ENCODE data around the gene CAD.

The CAD gene

GRCh38 chr2:27245626-27246025 lies 28.5 kb downstream of the CAD start:
- no peak for ATAC-seq (ENCODE audit: low read depth)
- no peak for DNase-seq (ENCODE audit: low spot score in 2 of 2)
- no peak overlapping the region for H3K4me3 Mint-ChIP-seq
- no peak overlapping the region for H3K27ac Mint-ChIP-seq
- peaks cover 3% of the 10 kb centered on the region for H3K4me1 Mint-ChIP-seq
- no peaks in the 10 kb centered on the region for H3K9me3 Mint-ChIP-seq
- peaks cover 10% of the 10 kb centered on the region for H3K36me3 Mint-ChIP-seq
- peaks cover 7% of the 10 kb centered on the region for H3K27me3 Mint-ChIP-seq

GRCh38 chr2:27247893-27248292 lies 30.7 kb downstream of the CAD start:
- Mint-ChIP-seq H3K27me3 (peaks cover 10% of the 10 kb centered on the region), H3K9me3 (no peaks in the 10 kb centered on the region), H3K27ac (no peak overlapping the region), H3K4me1 (peaks cover 6% of the 10 kb centered on the region), H3K36me3 (peaks cover 6% of the 10 kb centered on the region), H3K4me3 (no peak overlapping the region)
- DNase-seq (ENCODE audit: low spot score in 2 of 2) = no peak
- no peak for ATAC-seq (ENCODE audit: low read depth)

- ATAC-seq (ENCODE audit: low read depth) (no peak), DNase-seq (ENCODE audit: low spot score in 2 of 2) (no peak)
- Mint-ChIP-seq H3K4me3 (no peak overlapping the region), H3K4me1 (peaks cover 6% of the 10 kb centered on the region), H3K27me3 (peaks cover 12% of the 10 kb centered on the region), H3K9me3 (no peaks in the 10 kb centered on the region), H3K27ac (no peak overlapping the region), H3K36me3 (no peaks in the 10 kb centered on the region)
Observed at GRCh38 chr2:27249159-27249890, 32.2 kb downstream of the CAD start.

- Mint-ChIP-seq H3K27me3 (peaks cover 19% of the 10 kb centered on the region), H3K4me1 (peaks cover 6% of the 10 kb centered on the region), H3K27ac (no peak overlapping the region), H3K36me3 (no peaks in the 10 kb centered on the region), H3K4me3 (no peak overlapping the region), H3K9me3 (no peaks in the 10 kb centered on the region)
- DNase-seq (ENCODE audit: low spot score in 2 of 2) (peak; percentile 23 to 41), ATAC-seq (ENCODE audit: low read depth) (peak; percentile 69)
Observed at GRCh38 chr2:27249891-27250651, 32.9 kb downstream of the CAD start.

GRCh38 chr2:27250652-27251379 lies 33.6 kb downstream of the CAD start:
- Mint-ChIP-seq H3K27ac (no peak overlapping the region), H3K4me1 (peaks cover 6% of the 10 kb centered on the region), H3K27me3 (peaks cover 23% of the 10 kb centered on the region), H3K36me3 (no peaks in the 10 kb centered on the region), H3K9me3 (no peaks in the 10 kb centered on the region), H3K4me3 (no peak overlapping the region)
- ATAC-seq (ENCODE audit: low read depth) (no peak), DNase-seq (ENCODE audit: low spot score in 2 of 2) (no peak)

GRCh38 chr2:27251766-27252165 lies 34.6 kb downstream of the CAD start:
- H3K9me3 Mint-ChIP-seq = no peaks in the 10 kb centered on the region
- ATAC-seq (ENCODE audit: low read depth) (no peak), DNase-seq (ENCODE audit: low spot score in 2 of 2) (no peak)
- peaks cover 30% of the 10 kb centered on the region for H3K27me3 Mint-ChIP-seq
- peaks cover 6% of the 10 kb centered on the region for H3K4me1 Mint-ChIP-seq
- no peak overlapping the region for H3K4me3 Mint-ChIP-seq
- no peaks in the 10 kb centered on the region for H3K36me3 Mint-ChIP-seq
- H3K27ac Mint-ChIP-seq = no peak overlapping the region

GRCh38 chr2:27255187-27255586 lies 38.0 kb downstream of the CAD start:
- DNase-seq (ENCODE audit: low spot score in 2 of 2) = no peak
- no peak for ATAC-seq (ENCODE audit: low read depth)
- H3K27me3 Mint-ChIP-seq = peaks cover 42% of the 10 kb centered on the region

GRCh38 chr2:27255660-27256059 lies 38.5 kb downstream of the CAD start:
- H3K9me3 Mint-ChIP-seq = no peaks in the 10 kb centered on the region
- peaks cover 42% of the 10 kb centered on the region for H3K27me3 Mint-ChIP-seq
- no peak overlapping the region for H3K4me3 Mint-ChIP-seq
- DNase-seq (ENCODE audit: low spot score in 2 of 2) (no peak), ATAC-seq (ENCODE audit: low read depth) (no peak)
- no peak overlapping the region for H3K27ac Mint-ChIP-seq
- no peaks in the 10 kb centered on the region for H3K36me3 Mint-ChIP-seq
- H3K4me1 Mint-ChIP-seq = peaks cover 3% of the 10 kb centered on the region

More at GRCh38 chr2:27255187-27255586, 38.0 kb downstream of the CAD start:
- H3K36me3 Mint-ChIP-seq = no peaks in the 10 kb centered on the region
- peaks cover 6% of the 10 kb centered on the region for H3K4me1 Mint-ChIP-seq
- no peaks in the 10 kb centered on the region for H3K9me3 Mint-ChIP-seq
- H3K4me3 Mint-ChIP-seq = no peak overlapping the region
- no peak overlapping the region for H3K27ac Mint-ChIP-seq

- peaks cover 51% of the 10 kb centered on the region for H3K27me3 Mint-ChIP-seq
- no peak overlapping the region for H3K27ac Mint-ChIP-seq
- no peaks in the 10 kb centered on the region for H3K36me3 Mint-ChIP-seq
- peaks cover 8% of the 10 kb centered on the region for H3K4me1 Mint-ChIP-seq
- H3K4me3 Mint-ChIP-seq = no peak overlapping the region
- no peaks in the 10 kb centered on the region for H3K9me3 Mint-ChIP-seq
- no peak for ATAC-seq (ENCODE audit: low read depth)
- DNase-seq (ENCODE audit: low spot score in 2 of 2) = no peak
Observed at GRCh38 chr2:27256855-27257454, 39.8 kb downstream of the CAD start.

GRCh38 chr2:27258051-27258450 lies 40.9 kb downstream of the CAD start:
- Mint-ChIP-seq H3K27ac (no peak overlapping the region), H3K4me3 (no peak overlapping the region), H3K36me3 (no peaks in the 10 kb centered on the region), H3K27me3 (peaks cover 51% of the 10 kb centered on the region), H3K9me3 (no peaks in the 10 kb centered on the region), H3K4me1 (peaks cover 8% of the 10 kb centered on the region)
- no peak for DNase-seq (ENCODE audit: low spot score in 2 of 2)
- no peak for ATAC-seq (ENCODE audit: low read depth)

GRCh38 chr2:27261241-27261925 lies 44.2 kb downstream of the CAD start:
- H3K9me3 Mint-ChIP-seq = no peaks in the 10 kb centered on the region
- peaks cover 18% of the 10 kb centered on the region for H3K4me1 Mint-ChIP-seq
- peak overlapping the region; percentile 75 for H3K4me3 Mint-ChIP-seq
- ATAC-seq (ENCODE audit: low read depth) = no peak
- H3K27me3 Mint-ChIP-seq = peaks cover 44% of the 10 kb centered on the region
- H3K36me3 Mint-ChIP-seq = no peaks in the 10 kb centered on the region
- DNase-seq (ENCODE audit: low spot score in 2 of 2) = no peak
- H3K27ac Mint-ChIP-seq = peak overlapping the region; percentile 20

GRCh38 chr2:27261926-27262298 lies 44.7 kb downstream of the CAD start:
- Mint-ChIP-seq H3K27me3 (peaks cover 39% of the 10 kb centered on the region), H3K27ac (peak overlapping the region; percentile 20), H3K4me3 (peak overlapping the region; percentile 75)

GRCh38 chr2:27262379-27263286 lies 45.5 kb downstream of the CAD start, which contains the start of gene SLC30A3:
Gene SLC30A3, minus strand, starts transcription at chr2:27263047. Its CDS starts 141 bp downstream, at chr2:27262906.
- no peaks in the 10 kb centered on the region for H3K9me3 Mint-ChIP-seq
- peak; percentile 41 to 52 for DNase-seq (ENCODE audit: low spot score in 2 of 2)
- H3K27ac Mint-ChIP-seq = no peak within 1 kb of the TSS
- H3K27me3 Mint-ChIP-seq = peaks cover 35% of the 10 kb centered on the region
- ATAC-seq (ENCODE audit: low read depth) = peak; percentile 60
- H3K4me3 Mint-ChIP-seq = peak within 1 kb of the TSS; percentile 92
- H3K36me3 Mint-ChIP-seq = no peaks in the 10 kb centered on the region
- H3K4me1 Mint-ChIP-seq = peaks cover 18% of the 10 kb centered on the region

More at GRCh38 chr2:27261926-27262298, 44.7 kb downstream of the CAD start:
- ATAC-seq (ENCODE audit: low read depth) (no peak), DNase-seq (ENCODE audit: low spot score in 2 of 2) (no peak)
- H3K4me1 Mint-ChIP-seq = peaks cover 18% of the 10 kb centered on the region
- H3K9me3 Mint-ChIP-seq = no peaks in the 10 kb centered on the region
- no peaks in the 10 kb centered on the region for H3K36me3 Mint-ChIP-seq
